SW480 (cell line): ENCODE data around the gene SPATA24.
A peak's percentile ranks its signal among the peaks of the same experiment; 100 is the strongest.
"Not testable (repeated sequence)": the region's sequence is repeated elsewhere in the genome, so short reads cannot be mapped to it uniquely, and the experiment has no call there.

ENCODE experiments used
- DNase-seq: peaks from one replicate; pipeline ENCODE4 v3.0.0-alpha.2; 2016; ENCODE audit warnings: low spot score

The SPATA24 gene

GRCh38 chr5:139394654-139395566 is 9.0 kb downstream of the SPATA24 start, which contains the start of gene PROB1:
PROB1 (minus strand) TSS chr5:139395104; CDS start chr5:139395081, 23 bp downstream.
- DNase-seq: no peak

GRCh38 chr5:139394123-139394653 is 9.7 kb downstream of the SPATA24 start:
- DNase-seq: no peak

DNA sequence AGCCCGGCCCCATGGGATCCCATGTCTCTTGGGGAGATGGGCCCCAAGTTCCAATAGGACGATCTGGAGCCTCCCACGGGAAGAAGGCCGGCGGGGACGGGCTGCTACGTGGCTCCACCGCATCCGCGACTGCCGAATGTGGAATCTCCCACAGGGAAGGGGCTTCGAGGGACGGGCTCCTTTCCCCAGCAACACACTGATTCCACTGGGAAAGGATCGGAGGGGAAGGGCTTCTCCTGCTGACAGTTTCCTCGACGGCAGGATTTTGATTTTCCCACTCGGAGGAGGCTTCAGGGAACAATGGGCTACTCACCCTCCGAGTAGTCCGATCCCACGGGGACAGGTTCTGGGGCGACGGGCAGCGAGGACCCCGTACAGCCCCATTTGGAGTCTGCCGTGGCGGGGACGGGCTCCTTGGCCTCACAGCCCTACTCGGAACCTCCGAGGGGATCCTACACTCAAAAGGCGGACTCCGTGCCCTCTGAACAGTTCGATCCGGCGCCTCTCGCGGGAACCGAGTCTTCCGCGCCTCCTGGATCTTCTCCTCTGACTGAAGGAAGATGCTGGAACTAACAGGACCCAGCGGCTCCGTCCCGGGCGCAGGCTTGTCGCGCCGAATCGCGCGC is 10.3 kb downstream of the SPATA24 start:
- no peak for DNase-seq

- DNase-seq: peak; percentile 83
Observed at GRCh38 chr5:139392678-139393496, 11.0 kb downstream of the SPATA24 start.

GRCh38 chr5:139392324-139392677 is 11.6 kb downstream of the SPATA24 start:
- peak; percentile 44 for DNase-seq

DNA sequence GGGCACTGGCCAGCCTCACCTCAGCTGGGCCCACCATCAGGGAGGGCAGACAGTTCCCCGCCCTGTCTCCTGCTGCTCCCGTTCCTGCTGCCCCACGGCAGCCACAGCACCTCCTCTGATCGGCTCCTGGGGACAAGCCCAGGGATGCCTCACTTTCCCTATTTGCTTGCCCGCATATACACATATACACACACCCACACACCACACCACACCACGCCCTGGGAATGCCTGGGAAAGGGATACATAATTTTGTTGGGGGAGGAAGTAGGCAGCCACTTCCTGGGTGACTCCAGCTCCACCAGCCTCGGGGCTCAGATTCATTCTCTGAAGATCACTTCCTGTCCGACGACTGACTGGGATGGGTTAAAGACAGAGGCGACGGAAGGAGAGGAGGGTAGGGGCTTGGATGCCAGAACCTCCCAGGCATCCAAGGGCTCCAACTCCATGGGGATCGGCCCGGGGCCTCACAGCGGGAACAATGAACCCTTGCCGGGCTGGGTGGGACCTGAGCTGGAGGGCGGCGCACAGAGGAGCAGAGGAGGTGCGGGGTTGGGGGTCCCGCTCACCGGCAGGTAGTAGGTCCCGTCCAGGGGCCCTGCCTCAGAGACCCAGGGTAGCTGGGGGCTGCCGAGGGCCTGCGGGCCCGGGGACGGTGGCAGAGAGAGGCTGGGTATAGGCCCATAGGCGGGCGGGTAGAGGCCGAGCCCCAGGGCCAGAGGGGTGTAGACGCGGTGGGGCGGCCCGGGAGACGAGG is 12.1 kb downstream of the SPATA24 start:
- peak; percentile 90 for DNase-seq

DNA sequence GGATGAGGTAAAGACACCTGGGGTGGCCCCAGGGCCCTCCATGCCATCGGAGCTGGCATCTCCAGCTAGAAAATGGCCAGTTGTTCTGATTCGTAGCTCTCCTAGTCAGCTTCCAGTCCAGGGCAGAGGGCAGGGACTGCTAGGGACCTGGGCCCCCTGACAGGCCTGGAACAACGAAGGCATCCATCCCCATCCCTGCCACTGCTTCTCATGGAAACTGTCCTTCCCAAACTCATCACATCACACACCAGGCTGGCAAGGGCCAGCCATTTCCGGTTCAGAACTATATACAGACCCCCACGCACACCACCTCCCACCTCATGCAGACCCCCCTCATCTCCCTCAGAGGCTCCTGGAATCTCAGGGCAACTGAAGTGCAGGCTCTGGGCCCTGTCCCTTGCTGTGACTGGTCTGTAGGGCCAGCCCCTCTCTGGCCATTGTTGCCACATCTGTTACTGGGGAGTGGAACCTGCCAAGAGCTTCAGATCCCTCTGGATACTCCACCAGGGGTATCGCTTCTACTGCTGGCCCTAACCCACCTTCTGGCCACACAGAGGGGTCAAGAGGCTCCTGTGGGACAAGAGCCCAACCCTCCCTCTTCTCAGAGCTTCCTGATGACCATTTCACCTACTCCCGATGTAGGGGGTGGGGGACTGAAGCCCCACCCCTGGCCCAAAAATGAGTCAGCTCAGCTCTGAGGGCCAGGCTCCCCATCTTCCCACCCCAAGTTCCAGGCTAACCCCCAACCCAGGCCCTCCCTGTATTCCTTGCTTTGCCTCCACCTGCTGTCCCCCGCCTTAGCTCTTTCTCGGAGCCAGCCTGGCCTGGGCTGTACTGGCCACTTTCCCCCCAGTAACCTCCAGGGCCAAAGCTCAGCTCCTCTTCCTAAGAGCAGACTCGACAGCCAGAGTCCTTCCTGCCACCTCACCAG is 13.0 kb downstream of the SPATA24 start:
- no peak for DNase-seq

DNA sequence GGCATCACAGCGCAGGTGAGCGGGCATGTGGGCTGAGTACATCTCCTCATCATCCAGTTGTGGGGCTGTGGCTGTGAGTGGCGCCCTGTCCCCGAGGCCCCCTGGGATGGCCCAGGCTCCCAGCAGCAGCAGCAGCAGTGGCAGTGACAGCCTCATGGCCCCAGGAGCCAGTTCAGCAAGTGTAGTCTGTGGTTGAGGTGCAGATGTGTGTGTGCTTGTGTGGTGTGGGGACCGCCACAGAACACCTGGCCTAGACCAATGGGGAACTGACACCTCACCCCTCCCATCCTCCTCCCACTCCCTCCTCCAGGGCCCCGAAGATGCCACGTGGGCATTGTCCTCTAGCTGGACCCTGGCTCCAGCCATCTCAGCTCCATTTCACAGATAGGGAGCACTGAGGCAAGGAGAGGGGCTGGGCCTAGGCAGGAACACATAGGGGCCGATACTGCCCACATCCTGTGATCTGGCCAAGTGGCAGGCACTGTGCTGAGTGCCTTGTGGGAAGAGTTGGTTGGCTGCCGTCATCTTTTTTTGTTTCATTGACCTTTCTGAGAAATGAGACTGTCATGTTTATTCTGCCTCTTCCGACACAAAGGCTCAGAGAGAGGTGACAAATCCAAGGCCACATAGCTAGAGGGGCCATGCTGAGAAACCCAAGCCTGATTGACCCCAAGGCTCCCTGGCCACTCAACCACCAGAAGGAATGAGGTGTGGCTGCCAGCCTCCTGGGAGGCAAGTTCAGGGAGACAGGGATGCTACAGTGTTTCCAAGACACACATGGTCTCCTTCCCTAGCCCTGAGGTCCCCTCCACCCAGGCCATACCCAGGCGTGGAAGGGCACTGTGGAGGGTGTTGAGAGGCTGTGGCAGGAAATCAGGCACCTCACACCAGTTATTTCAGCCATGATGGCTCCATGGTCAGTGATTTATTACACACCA is 13.9 kb downstream of the SPATA24 start, which contains the start of gene MZB1:
TSS of gene MZB1 (minus strand) at position 213 of the 938 bp plus-strand sequence. CDS start at position 156, 57 bp downstream.
- DNase-seq: no peak

DNA sequence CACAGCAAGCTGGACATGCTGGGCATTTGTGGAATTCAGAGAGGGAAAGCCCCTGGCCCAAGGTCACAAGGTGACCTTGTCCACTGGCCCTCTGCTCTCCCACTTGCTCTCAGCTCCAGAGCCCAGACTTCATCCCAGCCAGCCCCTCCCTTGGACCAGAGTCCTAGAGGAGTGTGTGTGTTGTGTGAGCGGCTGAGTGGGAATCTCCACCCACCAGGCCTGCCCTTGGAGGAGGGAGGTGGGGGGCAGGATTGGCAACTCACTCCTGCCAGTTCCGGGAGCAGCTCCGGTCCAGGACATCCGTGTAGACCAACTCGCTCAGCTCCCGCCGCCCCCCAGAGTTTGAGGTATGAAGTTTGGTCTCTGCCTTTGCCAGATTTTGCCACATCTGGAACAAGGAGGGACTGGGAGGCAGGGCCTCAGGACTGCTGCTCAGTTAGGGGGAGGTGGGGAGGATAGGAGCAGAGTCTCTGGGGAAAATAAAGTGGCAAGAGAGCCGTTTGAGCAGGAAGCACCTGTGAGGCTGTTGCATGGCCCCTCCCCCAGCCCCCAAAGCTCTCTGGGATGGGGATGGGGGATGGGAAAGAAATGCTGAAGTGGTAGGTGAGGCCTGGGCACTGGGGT is 15.6 kb downstream of the SPATA24 start:
- DNase-seq: no peak

- no peak for DNase-seq
Observed at GRCh38 chr5:139387611-139388197, 16.2 kb downstream of the SPATA24 start.

DNA sequence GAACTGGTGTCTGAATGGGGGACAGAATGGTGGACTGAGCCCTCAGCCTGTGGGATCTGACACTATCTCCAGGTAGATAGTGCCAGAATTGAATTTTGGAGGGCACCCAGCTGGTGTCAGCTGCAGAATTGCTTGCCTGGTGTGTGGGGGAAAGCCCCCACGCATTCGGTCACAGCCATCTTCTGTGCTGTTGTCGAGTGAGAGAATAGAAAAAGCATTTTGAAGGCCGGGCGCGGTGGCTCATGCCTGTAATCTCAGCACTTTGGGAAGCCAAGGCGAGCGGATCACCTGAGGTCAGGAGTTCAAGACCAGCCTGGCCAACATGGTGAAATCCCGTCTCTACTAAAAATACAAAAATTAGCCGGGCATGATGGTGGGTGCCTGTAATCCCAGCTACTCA is 16.9 kb downstream of the SPATA24 start:
- not testable (repeated sequence) for DNase-seq

DNA sequence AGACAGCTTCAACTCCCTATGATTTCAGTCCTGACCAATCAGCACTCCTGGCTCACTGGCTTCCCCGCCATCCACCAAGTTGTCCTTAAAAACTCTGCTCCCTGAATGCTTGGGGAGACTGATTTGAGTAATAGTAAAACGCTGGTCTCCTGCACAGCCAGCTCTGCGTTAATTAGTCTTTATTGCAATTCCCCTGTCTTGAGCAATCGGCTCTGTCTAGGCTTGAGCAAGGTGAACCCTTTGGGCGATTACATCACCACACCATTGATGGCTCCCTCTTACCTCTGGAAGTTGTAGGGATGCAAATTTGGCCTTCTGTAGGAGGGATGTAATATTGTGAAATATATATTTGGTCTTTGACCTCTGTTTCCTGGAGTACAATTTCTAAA is 17.8 kb downstream of the SPATA24 start:
- no peak for DNase-seq

DNA sequence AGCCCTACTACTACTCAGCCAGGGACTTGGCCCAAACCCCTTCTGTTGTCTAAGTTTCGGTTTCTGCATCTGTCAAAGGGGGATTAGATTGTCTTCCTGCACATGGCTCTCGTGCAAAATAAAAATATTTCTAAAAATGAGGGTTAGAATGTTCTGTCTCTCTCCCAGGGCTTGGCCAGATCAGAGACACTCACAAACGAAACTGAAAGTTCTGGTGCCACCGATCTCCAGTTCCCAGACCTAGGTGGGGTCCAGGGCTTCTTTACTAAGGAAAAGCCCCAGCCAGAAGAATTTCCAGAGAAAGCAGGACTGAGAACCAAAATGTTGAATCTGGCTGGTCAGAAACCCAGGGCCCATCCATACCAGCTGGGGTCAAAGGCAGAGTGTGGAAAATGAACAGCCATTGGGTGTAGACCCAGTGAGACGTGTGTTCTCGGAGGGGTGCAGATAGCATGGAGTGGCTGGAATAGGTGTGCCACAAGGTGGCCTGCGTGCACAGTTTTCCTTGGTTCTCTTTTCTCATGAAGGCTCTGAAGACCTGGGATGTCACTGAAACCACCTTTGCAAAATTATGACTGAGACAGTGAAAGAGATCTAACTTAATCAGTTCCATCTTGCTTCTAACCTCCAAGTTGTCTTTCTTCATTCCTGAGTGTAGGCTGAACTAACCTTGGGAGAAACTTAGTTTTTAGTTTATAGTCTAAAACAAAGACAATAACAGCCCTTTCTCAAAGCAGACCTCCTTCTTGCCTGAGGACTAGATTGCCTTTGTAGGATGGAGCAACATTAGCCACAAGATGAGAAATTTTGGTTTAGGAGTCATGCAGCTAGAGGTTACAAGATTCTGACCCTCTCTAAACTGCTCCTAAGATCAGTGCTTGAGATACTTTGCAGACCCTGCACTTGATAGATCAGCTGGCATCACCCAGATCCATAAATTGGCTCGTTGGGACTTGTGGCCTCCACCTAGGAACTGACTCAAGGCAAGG is 18.5 kb downstream of the SPATA24 start:
- peak; percentile 44 for DNase-seq

DNA sequence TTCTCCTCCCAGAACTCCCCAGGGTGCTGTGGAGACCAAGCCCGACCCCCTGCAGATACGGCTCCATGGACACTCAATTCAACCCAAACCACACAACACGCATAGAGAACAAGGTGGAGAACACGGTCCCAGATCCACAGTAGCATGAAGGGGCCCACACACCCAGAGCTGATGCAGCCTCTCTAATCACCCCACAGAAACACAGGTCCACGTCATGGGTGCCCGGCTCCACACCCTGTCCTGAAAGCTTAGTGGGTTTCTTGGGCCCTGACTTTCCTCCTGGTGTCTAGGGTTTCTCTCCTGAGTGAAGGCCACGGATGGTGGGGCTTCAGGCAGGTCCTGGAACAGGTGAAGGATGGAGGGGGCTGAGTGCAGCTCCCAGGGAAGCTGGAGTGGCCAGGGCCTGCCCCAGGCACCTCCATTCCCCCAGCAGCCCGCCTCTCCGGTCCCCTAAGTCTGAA is 19.3 kb downstream of the SPATA24 start:
- DNase-seq: no peak

- DNase-seq: no peak
Observed at GRCh38 chr5:139383993-139384590, 19.8 kb downstream of the SPATA24 start.

GRCh38 chr5:139383275-139383992 is 20.5 kb downstream of the SPATA24 start, which contains the start of gene SLC23A1:
SLC23A1 (minus strand) TSS chr5:139383297; CDS start chr5:139383253, 44 bp downstream.
- no peak for DNase-seq
